ENCODE results near the gene NAV3.

The NAV3 gene

GRCh38 chr12:77796775-77797174 is 33.9 kb upstream of the NAV3 start:
- no peaks in the 10 kb centered on the region for H3K4me1 ChIP-seq
- no peaks in the 10 kb centered on the region for H4K20me1 ChIP-seq
- no peaks in the 10 kb centered on the region for H3K9me3 ChIP-seq (replicated peaks in 1 of 11)
- no peak overlapping the region for H3K27ac ChIP-seq
- H3K9ac ChIP-seq = no peak overlapping the region
- no peak for TF ChIP-seq Cebpa-rat (IDR thresholded peaks at IDR 0.05)
- no peaks in the 10 kb centered on the region for H3K36me3 ChIP-seq
- H3K27me3 ChIP-seq = no peaks in the 10 kb centered on the region
- no peak overlapping the region for H3K4me2 ChIP-seq
- H3K4me3 ChIP-seq = no peak overlapping the region

- Histone ChIP-seq H3K4me3 (no peak overlapping the region), H3K4me1 (no peaks in the 10 kb centered on the region), H3K27ac (no peak overlapping the region), H4K20me1 (no peaks in the 10 kb centered on the region), H3K27me3 (no peaks in the 10 kb centered on the region), H3K4me2 (no peak overlapping the region), H3K36me3 (no peaks in the 10 kb centered on the region), H3K9ac (no peak overlapping the region), H3K9me3 (replicated peaks in 1 of 11) (peaks cover 6 to 16% (median 14%) of the 10 kb centered on the region in 11 experiments; a peak in 18 of 22 replicates)
- TF ChIP-seq Cebpa-rat (IDR thresholded peaks at IDR 0.05) = no peak
Observed at GRCh38 chr12:77800501-77800900, 30.2 kb upstream of the NAV3 start.

GRCh38 chr12:77808534-77808933 is 22.2 kb upstream of the NAV3 start:
- Histone ChIP-seq H3K4me1 (no peaks in the 10 kb centered on the region), H3K27me3 (no peaks in the 10 kb centered on the region), H3K27ac (no peak overlapping the region), H3K9ac (no peak overlapping the region), H4K20me1 (no peaks in the 10 kb centered on the region), H3K36me3 (no peaks in the 10 kb centered on the region), H3K4me3 (no peak overlapping the region), H3K4me2 (no peak overlapping the region), H3K9me3 (replicated peaks in 1 of 11) (peaks cover 8 to 26% (median 17%) of the 10 kb centered on the region in 11 experiments; a peak in 18 of 22 replicates)
- TF ChIP-seq Cebpa-rat (IDR thresholded peaks at IDR 0.05) = no peak

GRCh38 chr12:77813558-77813957 is 17.1 kb upstream of the NAV3 start:
- H3K9me3 ChIP-seq (replicated peaks in 1 of 11) = peaks cover 0 to 10% (median 6%) of the 10 kb centered on the region in 11 experiments; a peak in 6 of 22 replicates
- no peak overlapping the region for H3K27ac ChIP-seq
- no peak for TF ChIP-seq Cebpa-rat (IDR thresholded peaks at IDR 0.05)
- H3K36me3 ChIP-seq = no peaks in the 10 kb centered on the region
- H3K9ac ChIP-seq = no peak overlapping the region
- no peak overlapping the region for H3K4me3 ChIP-seq
- peaks cover 0 to 15% (median 12%) of the 10 kb centered on the region in 10 experiments; a peak in 13 of 20 replicates for H3K4me1 ChIP-seq
- H3K4me2 ChIP-seq = no peak overlapping the region; a peak in 1 of 22 replicates
- H3K27me3 ChIP-seq = no peaks in the 10 kb centered on the region
- H4K20me1 ChIP-seq = no peaks in the 10 kb centered on the region

- peak overlapping the region in 7 of 11 experiments; percentile 14 to 60 (median 42); a peak in 11 of 22 replicates for H3K4me2 ChIP-seq
- TF ChIP-seq Cebpa-rat (IDR thresholded peaks at IDR 0.05) = no peak
Observed at GRCh38 chr12:77814386-77814785, 16.3 kb upstream of the NAV3 start.

GRCh38 chr12:77816196-77816595 is 14.5 kb upstream of the NAV3 start:
- Histone ChIP-seq H3K4me3 (no peak overlapping the region), H3K9ac (no peak overlapping the region), H3K9me3 (replicated peaks in 1 of 11) (no peaks in the 10 kb centered on the region), H4K20me1 (no peaks in the 10 kb centered on the region), H3K27me3 (no peaks in the 10 kb centered on the region), H3K4me1 (peaks cover 0 to 15% (median 12%) of the 10 kb centered on the region in 10 experiments; a peak in 13 of 20 replicates), H3K4me2 (peak overlapping the region in 2 of 11 experiments; percentile 25 to 58; a peak in 3 of 22 replicates), H3K27ac (no peak overlapping the region), H3K36me3 (no peaks in the 10 kb centered on the region)
- TF ChIP-seq Cebpa-rat (IDR thresholded peaks at IDR 0.05) = no peak

More at GRCh38 chr12:77814386-77814785, 16.3 kb upstream of the NAV3 start:
- Histone ChIP-seq H3K9ac (no peak overlapping the region), H3K4me3 (no peak overlapping the region), H3K36me3 (no peaks in the 10 kb centered on the region), H3K4me1 (peaks cover 0 to 15% (median 12%) of the 10 kb centered on the region in 10 experiments; a peak in 13 of 20 replicates), H4K20me1 (no peaks in the 10 kb centered on the region), H3K9me3 (replicated peaks in 1 of 11) (peaks cover 0 to 2% (median under 1%) of the 10 kb centered on the region in 11 experiments; a peak in 2 of 22 replicates), H3K27ac (no peak overlapping the region), H3K27me3 (no peaks in the 10 kb centered on the region)

GRCh38 chr12:77817276-77817675 is 13.4 kb upstream of the NAV3 start:
- Histone ChIP-seq H3K4me2 (no peak overlapping the region), H3K27me3 (no peaks in the 10 kb centered on the region), H3K36me3 (no peaks in the 10 kb centered on the region), H3K9me3 (replicated peaks in 1 of 11) (no peaks in the 10 kb centered on the region), H4K20me1 (no peaks in the 10 kb centered on the region), H3K4me1 (peaks cover 0 to 15% (median 12%) of the 10 kb centered on the region in 10 experiments; a peak in 13 of 20 replicates), H3K27ac (no peak overlapping the region), H3K4me3 (no peak overlapping the region), H3K9ac (no peak overlapping the region)
- no peak for TF ChIP-seq Cebpa-rat (IDR thresholded peaks at IDR 0.05)

GRCh38 chr12:77818351-77818750 is 12.3 kb upstream of the NAV3 start:
- H3K27ac ChIP-seq = no peak overlapping the region
- H3K4me1 ChIP-seq = peaks cover 0 to 15% (median 12%) of the 10 kb centered on the region in 10 experiments; a peak in 13 of 20 replicates
- H3K4me2 ChIP-seq = no peak overlapping the region
- H3K4me3 ChIP-seq = no peak overlapping the region
- H4K20me1 ChIP-seq = no peaks in the 10 kb centered on the region
- no peak for TF ChIP-seq Cebpa-rat (IDR thresholded peaks at IDR 0.05)
- no peak overlapping the region for H3K9ac ChIP-seq
- H3K27me3 ChIP-seq = no peaks in the 10 kb centered on the region
- no peaks in the 10 kb centered on the region for H3K36me3 ChIP-seq
- H3K9me3 ChIP-seq (replicated peaks in 1 of 11) = no peaks in the 10 kb centered on the region

GRCh38 chr12:77821699-77822203 is 8.9 kb upstream of the NAV3 start:
- no peak for TF ChIP-seq Cebpa-rat (IDR thresholded peaks at IDR 0.05)
- peaks cover 0 to 1% (median 0%) of the 10 kb centered on the region in 10 experiments; a peak in 2 of 20 replicates for H3K4me1 ChIP-seq
- H4K20me1 ChIP-seq = no peaks in the 10 kb centered on the region
- 0 out of 22 replicates have a peak, but pooled peaks cover 0 to 6% (median 0%) of the 10 kb centered on the region in 11 experiments for H3K9me3 ChIP-seq (replicated peaks in 1 of 11)
- H3K4me3 ChIP-seq = no peak overlapping the region
- H3K27ac ChIP-seq = no peak overlapping the region
- no peaks in the 10 kb centered on the region for H3K27me3 ChIP-seq
- no peak overlapping the region for H3K9ac ChIP-seq
- no peaks in the 10 kb centered on the region for H3K36me3 ChIP-seq
- H3K4me2 ChIP-seq = no peak overlapping the region

GRCh38 chr12:77833329-77833728 is 2.6 kb downstream of the NAV3 start:
- no peak for TF ChIP-seq Cebpa-rat (IDR thresholded peaks at IDR 0.05)
- Histone ChIP-seq H3K9ac (no peak overlapping the region), H3K4me2 (0 out of 22 replicates have a peak overlapping the region, but pooled peaks of 1 of the 11 experiments have one; percentile 30), H3K27ac (no peak overlapping the region), H3K36me3 (no peaks in the 10 kb centered on the region), H3K4me3 (no peak overlapping the region), H4K20me1 (no peaks in the 10 kb centered on the region), H3K27me3 (no peaks in the 10 kb centered on the region), H3K4me1 (peaks cover 8 to 48% (median 24%) of the 10 kb centered on the region in 10 experiments; a peak in 16 of 20 replicates), H3K9me3 (replicated peaks in 1 of 11) (no peaks in the 10 kb centered on the region)

All from BLaER1 treated with 17β-estradiol and CSF1 and Interleukin-3, amounts not matched to agents 10 nM and 100 nM (cell line).